Measurements from ENCODE around the gene ANGPTL7.

GRCh38 chr1:11168731-11169130 lies 20.4 kb upstream of the ANGPTL7 start:
- TF ChIP-seq CTCF (IDR thresholded peaks at IDR 0.05 in 2 of 3, conservative IDR thresholded peaks at IDR 0.05 in 1 of 3; ENCODE audit: control insufficient read depth in 2 of 3, extremely low read depth in 1 of 3, insufficient read depth in 1 of 3, low read depth in 3 of 3, low read length in 3 of 3) = no peak
- TF ChIP-seq ATF7 (IDR thresholded peaks at IDR 0.05; ENCODE audit: low read depth) = no peak
- TF ChIP-seq CEBPB (IDR thresholded peaks at IDR 0.05; ENCODE audit: borderline replicate concordance in 1 of 2, low read depth in 2 of 2, low read length in 2 of 2) = no peak
- TF ChIP-seq POLR2A (IDR thresholded peaks at IDR 0.05; ENCODE audit: low read depth, low read length) = no peak

Measured in GM12878 (cell line).